Coronary artery (tissue), 2 donors: ENCODE results near the gene ABCB1.

Experiments used
- DNase-seq: peaks from one replicate; pipeline ENCODE4 v3.0.0-alpha.2; 2017; ENCODE audit warnings: low spot score
- H3K27ac ChIP-seq, 2 donors: fragments of 200-600 bp; sonication (generic); one replicate each; pipeline ENCODE4 v1.5.1; 2016 to 2019
- H3K4me3 ChIP-seq: fragments of 200-600 bp; sonication (generic); 2 replicates; pipeline ENCODE4 v1.5.1; 2016; ENCODE audit warnings: mild to moderate bottlenecking, moderate library complexity
- TF ChIP-seq, protein P1 (sequence below): fragments of 200-600 bp; sonication (generic); IDR thresholded peaks from one replicate; pipeline ENCODE4 v1.5.1; 2019; ENCODE audit warnings: antibody characterized with exemption

Gene ABCB1

DNA sequence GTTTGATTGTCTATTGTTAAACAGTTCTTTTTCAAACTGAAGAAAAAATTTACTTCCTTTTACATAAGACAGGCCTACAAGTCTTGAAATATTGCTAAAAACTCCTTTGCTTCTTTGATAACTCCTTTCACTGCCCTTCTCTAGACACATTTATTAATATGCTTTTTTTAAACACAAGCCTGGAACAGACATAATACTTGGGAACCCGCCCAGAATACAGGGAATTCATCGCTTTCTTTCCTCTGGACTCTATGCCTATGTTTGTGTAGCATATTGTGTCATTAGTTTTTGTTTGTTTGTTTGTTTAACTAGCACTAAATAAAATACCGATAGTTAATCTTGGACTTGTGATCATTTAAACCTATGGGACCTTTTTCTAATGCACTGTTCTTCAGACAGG lies 82.8 kb downstream of the ABCB1 start:
- no peak overlapping the region for H3K4me3 ChIP-seq
- TF ChIP-seq, protein P1, sequence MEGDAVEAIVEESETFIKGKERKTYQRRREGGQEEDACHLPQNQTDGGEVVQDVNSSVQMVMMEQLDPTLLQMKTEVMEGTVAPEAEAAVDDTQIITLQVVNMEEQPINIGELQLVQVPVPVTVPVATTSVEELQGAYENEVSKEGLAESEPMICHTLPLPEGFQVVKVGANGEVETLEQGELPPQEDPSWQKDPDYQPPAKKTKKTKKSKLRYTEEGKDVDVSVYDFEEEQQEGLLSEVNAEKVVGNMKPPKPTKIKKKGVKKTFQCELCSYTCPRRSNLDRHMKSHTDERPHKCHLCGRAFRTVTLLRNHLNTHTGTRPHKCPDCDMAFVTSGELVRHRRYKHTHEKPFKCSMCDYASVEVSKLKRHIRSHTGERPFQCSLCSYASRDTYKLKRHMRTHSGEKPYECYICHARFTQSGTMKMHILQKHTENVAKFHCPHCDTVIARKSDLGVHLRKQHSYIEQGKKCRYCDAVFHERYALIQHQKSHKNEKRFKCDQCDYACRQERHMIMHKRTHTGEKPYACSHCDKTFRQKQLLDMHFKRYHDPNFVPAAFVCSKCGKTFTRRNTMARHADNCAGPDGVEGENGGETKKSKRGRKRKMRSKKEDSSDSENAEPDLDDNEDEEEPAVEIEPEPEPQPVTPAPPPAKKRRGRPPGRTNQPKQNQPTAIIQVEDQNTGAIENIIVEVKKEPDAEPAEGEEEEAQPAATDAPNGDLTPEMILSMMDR, result no peak
- no peak for DNase-seq
- H3K27ac ChIP-seq, result no peak overlapping the region

DNA sequence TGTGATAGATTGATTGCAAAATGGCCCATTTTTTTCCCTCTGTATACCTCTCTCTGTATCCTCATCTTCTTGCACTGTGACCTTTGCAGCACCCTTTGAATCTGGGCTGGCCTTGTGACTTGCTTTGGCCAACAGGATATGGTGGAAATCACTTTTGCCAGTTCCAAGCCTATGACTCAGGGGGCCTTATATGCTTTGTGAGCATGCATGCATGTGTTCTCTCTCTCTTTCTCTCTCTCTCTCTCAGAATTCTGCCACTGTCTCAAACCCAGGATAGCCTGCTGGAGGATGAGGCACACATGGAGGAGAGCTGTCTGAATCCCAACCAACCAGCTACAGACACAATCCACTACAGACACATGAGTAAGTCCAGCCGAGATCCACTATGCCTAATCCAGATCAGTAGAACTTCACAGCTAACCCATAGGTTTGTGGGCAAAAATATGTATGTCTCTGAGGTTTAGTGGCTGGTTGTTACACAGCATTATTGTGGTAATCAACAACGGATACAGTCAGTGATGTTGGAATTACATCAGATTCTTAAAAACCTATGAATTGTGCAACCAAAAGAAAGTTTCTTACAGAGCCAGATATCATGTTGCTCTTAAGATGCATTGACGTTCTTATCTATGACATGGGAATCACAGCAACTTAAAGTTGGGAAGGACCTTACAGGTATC lies 83.4 kb downstream of the ABCB1 start:
- DNase-seq, result no peak
- Histone ChIP-seq H3K4me3 (no peak overlapping the region), H3K27ac (no peak overlapping the region)
- TF ChIP-seq, protein P1, result no peak

DNA sequence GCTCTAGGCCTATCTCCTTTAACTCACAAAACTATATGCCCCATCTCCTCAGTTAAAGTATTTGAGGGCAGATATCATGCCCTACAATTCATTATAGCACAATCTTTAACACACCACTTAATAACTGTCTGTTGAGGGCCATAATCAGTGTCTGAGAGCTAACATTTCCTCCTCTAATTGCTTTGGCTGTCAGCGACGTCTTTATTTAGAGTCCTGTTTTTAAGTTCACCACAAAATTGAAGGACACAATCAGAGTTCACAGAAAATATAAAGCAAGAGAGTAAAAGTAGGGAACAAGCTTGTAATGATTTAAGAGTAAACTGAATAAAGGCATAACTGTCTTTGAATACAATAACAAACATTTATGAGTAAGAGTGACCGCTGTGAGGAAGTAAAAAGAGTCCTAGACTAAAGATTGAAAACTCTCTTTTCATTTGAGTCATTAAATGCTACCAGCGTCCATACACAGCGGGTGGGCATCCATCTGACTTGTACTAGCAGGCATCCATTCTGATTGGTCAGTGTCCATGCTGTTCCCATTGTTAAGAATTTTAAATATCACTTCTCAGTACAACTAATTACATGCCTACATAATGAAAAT lies 86.8 kb downstream of the ABCB1 start:
- H3K4me3 ChIP-seq, result no peak overlapping the region
- TF ChIP-seq, protein P1, result no peak
- DNase-seq, result no peak
- no peak overlapping the region for H3K27ac ChIP-seq

DNA sequence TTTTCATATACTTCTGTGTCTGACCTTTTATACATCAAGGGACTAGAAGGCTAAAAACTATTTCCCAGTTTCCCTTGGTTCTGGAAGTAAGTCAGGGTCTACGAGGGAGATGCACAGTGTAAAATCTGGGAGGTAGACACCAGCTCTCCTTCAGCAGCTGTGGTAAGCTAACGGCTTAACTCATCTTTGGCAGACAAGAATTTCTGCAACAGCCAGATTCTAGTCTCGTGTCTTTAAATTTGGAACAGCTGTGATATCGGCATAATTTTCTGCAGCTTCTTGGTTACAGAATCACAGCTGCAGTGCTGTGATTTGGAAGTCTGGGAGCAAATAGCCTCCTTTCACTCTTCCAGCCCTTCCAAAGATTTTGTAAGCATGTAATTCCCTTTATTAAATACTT lies 87.8 kb downstream of the ABCB1 start:
- TF ChIP-seq, protein P1, result no peak
- Histone ChIP-seq H3K27ac (no peak overlapping the region), H3K4me3 (no peak overlapping the region)
- DNase-seq, result no peak

DNA sequence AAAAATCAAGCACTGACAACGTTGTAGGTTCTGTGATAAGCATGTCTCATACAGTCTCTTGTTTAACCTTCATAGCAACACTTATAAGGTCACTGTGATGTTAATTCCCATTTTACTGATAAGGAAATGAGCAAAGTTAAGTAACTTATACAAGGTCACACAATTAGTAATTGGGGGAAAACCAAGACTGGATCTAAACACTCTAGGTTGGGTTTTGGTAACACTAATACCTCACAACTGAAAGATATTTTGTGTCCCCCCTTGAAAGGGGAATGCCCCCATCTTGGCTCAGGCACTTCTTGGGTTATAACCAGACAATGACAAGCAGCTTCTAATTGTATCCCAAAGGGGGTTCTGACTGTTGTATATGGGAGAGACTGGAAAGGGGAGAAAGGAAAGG lies 89.2 kb downstream of the ABCB1 start:
- no peak overlapping the region for H3K27ac ChIP-seq
- H3K4me3 ChIP-seq, result no peak overlapping the region
- DNase-seq, result no peak
- TF ChIP-seq, protein P1, result no peak

DNA sequence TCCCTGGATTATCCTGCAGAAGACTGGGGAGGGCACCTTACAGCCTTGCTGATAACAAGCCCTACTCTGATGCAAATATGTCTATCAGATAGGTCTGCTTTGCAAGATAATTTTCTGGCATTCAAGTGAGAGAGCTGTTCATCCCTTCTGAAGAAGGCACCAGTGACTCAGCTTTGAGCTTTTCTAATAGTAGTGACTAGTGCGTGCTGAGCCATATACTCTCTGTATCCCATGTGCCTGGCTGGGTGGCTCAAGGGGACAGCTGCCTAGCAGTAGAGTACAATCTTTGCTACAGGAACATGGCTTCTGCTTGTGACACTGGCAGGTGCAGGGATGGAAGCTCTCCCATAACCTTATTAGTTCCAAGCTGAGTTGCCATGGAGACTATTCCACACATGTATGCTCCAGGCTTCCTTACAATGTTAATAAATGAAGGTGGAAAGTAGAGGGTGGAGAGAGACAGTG lies 90.2 kb downstream of the ABCB1 start:
- no peak for DNase-seq
- H3K4me3 ChIP-seq, result no peak overlapping the region
- TF ChIP-seq, protein P1, result no peak
- H3K27ac ChIP-seq, result no peak overlapping the region

DNA sequence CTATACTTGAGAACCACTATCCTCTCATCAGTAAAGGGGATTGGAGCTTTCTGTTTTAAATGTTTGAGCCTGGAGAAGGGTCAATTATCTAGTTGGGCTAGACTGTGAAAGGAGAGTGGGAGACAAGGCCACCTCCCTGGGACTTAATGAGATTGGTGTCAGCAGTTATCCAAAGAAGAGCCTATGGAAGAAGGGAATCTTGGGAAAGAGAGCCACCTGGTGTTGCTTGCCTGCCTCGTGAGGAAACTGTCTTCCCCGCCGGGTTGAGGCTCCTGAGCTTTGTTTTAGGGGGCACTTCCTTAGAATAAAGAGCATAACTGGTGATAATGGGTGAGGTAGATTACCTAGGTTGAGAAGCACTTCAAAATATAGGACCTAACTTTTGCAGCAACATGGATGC lies 93.2 kb downstream of the ABCB1 start:
- DNase-seq, result no peak
- TF ChIP-seq, protein P1, result no peak
- Histone ChIP-seq H3K27ac (no peak overlapping the region), H3K4me3 (no peak overlapping the region)
